GM10847 (cell line): ENCODE measurements around the gene RBM20.

Source experiments
- POLR2A ChIP-seq: IDR thresholded peaks from 2 replicates; pipeline ENCODE4 v1.6.1; 2011; ENCODE audit not compliant: insufficient read length; ENCODE audit errors: extremely low read depth

Gene RBM20

GRCh38 chr10:110881905-110882304, 237.8 kb downstream of the RBM20 start:
- no peak for TF ChIP-seq POLR2A

- no peak for TF ChIP-seq POLR2A
Measured at GRCh38 chr10:110883924-110884323, 239.8 kb downstream of the RBM20 start.

GRCh38 chr10:110885932-110886674, 242.0 kb downstream of the RBM20 start:
- no peak for TF ChIP-seq POLR2A

- TF ChIP-seq POLR2A = no peak
Measured at GRCh38 chr10:110887560-110887959, 243.4 kb downstream of the RBM20 start.
